ENCODE measurements around the gene RABEP1.

GRCh38 chr17:5378566-5379207 is 96.6 kb downstream of the RABEP1 start:
- TF ChIP-seq CTCF (IDR thresholded peaks at IDR 0.05) (no peak), POLR2A (IDR thresholded peaks at IDR 0.05) (no peak)
